Adrenal gland (tissue), 5 donors: ENCODE results near the gene DRAM1.

Source experiments
- POLR2A ChIP-seq, 2 donors: fragments of 450-650 bp; IDR thresholded peaks; one replicate each; pipeline ENCODE4 v1.6.1; 2017; ENCODE audit warnings: antibody characterized with exemption in 2 of 2, mild to moderate bottlenecking in 2 of 2, moderate library complexity in 1 of 2
- TF ChIP-seq, protein P1 (sequence below), 6 experiments: fragments of 450-650 bp in 4 of 6; fragments of 200-600 bp in 2 of 6; sonication (generic) in 1 of 6; IDR thresholded peaks; 1 replicate in 5 of 6; 2 replicates in 1 of 6; pipeline versions ENCODE4 v1.5.1 to v1.8.0; 2016 to 2021; ENCODE audit warnings: antibody characterized with exemption in 6 of 6, mild to moderate bottlenecking in 2 of 6, moderate library complexity in 1 of 6
- donor health status: DM: no; HTN: no; CAD: no.

DNA sequence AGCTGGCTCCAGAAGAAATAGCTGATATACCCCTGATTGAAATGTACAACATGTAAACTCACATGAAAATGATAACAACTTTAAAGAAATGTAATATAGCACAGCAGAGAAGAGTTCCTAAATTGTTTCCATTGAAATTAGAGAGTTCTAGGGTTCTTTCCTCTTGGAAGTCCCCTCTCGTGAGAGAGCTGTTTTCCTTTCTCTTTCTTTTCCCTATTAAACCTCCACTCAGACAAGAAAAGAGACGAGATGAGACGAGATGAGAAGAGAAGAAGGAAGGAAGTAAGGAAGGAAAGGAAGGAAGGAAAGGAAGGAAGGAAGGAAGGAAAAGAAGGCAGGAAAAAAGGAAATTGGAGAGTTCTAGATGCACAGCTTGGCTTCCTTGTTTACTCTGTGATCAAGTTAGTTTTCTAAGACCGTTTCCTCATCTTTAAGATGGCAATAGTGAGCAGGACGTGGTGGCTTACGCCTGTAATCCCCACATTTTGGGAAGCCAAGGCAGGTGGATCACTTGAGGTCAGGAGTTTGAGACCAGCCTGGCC lies 11.9 kb downstream of the DRAM1 start:
- TF ChIP-seq, protein P1, sequence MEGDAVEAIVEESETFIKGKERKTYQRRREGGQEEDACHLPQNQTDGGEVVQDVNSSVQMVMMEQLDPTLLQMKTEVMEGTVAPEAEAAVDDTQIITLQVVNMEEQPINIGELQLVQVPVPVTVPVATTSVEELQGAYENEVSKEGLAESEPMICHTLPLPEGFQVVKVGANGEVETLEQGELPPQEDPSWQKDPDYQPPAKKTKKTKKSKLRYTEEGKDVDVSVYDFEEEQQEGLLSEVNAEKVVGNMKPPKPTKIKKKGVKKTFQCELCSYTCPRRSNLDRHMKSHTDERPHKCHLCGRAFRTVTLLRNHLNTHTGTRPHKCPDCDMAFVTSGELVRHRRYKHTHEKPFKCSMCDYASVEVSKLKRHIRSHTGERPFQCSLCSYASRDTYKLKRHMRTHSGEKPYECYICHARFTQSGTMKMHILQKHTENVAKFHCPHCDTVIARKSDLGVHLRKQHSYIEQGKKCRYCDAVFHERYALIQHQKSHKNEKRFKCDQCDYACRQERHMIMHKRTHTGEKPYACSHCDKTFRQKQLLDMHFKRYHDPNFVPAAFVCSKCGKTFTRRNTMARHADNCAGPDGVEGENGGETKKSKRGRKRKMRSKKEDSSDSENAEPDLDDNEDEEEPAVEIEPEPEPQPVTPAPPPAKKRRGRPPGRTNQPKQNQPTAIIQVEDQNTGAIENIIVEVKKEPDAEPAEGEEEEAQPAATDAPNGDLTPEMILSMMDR (IDR thresholded peaks at IDR 0.05), result no peak
- TF ChIP-seq POLR2A (IDR thresholded peaks at IDR 0.05), result no peak
